HepG2 (cell line): ENCODE measurements around the gene TEKTIP1. TPM values are rescaled to one million over a fixed set of nuclear protein-coding genes. Genes with fewer than 3 reads are reported as not detected.

Experiments used
- ARHGAP35 ChIP-seq: sonication (generic); formaldehyde crosslinking; IDR thresholded peaks from 2 replicates; pipeline ENCODE4 v1.9.0; 2022; ENCODE audit warnings: mild to moderate bottlenecking, inconsistent platforms, moderate library complexity, missing genetic modification reagents, borderline replicate concordance
- EP300 ChIP-seq, 3 experiments: sonication (generic) in 1 of 3; formaldehyde crosslinking in 1 of 3; IDR thresholded peaks; 2 replicates each; pipeline versions ENCODE4 v1.5.1 to v1.6.1; 2011 to 2020; ENCODE audit warnings: low read depth in 2 of 3, low read length in 2 of 3, borderline replicate concordance in 1 of 3, improper control_type of control experiment in 1 of 3, mild to moderate bottlenecking in 1 of 3, missing genetic modification reagents in 1 of 3, moderate library complexity in 1 of 3
- JUNB ChIP-seq: sonication (generic); formaldehyde crosslinking; IDR thresholded peaks from 2 replicates; pipeline ENCODE4 v1.8.0; 2022; ENCODE audit warnings: missing genetic modification reagents, mild to moderate bottlenecking, borderline replicate concordance
- MAFK ChIP-seq, 2 experiments: IDR thresholded peaks in 1 of 2; conservative IDR thresholded peaks in 1 of 2; 2 replicates each; pipeline ENCODE4 v1.6.1; 2011; ENCODE audit warnings: improper control_type of control experiment in 2 of 2, low read length in 2 of 2
- NPAS2 ChIP-seq: sonication (generic); formaldehyde crosslinking; IDR thresholded peaks from 2 replicates; pipeline ENCODE4 v1.8.0; 2022; ENCODE audit warnings: mild to moderate bottlenecking, missing genetic modification reagents, borderline replicate concordance
- RORA ChIP-seq: sonication (generic); formaldehyde crosslinking; IDR thresholded peaks from 2 replicates; pipeline ENCODE4 v1.5.0; 2020; ENCODE audit warnings: mild to moderate bottlenecking, missing genetic modification reagents, moderate library complexity
- STAG1 ChIP-seq: sonication (generic); formaldehyde crosslinking; IDR thresholded peaks from 2 replicates; pipeline ENCODE4 v1.4.0; 2020; ENCODE audit warnings: missing genetic modification reagents
- ZNF160 ChIP-seq: sonication (generic); formaldehyde crosslinking; IDR thresholded peaks from 2 replicates; pipeline ENCODE4 v1.8.0; 2022; ENCODE audit warnings: mild to moderate bottlenecking, inconsistent platforms, missing genetic modification reagents
- polyA plus RNA-seq, 8 experiments: library from polyadenylated mRNA; depleted of rRNA in 3 of 8; stranded (reverse) in 7 of 8; unstranded in 1 of 8; fragments of >200 nt; fragmentation: Illumina TruSeq in 4 of 8; extraction: Trizol in 4 of 8; gene quantifications; 2 replicates each; pipeline versions ENCODE4 v1.2.1 to v1.2.3, GENCODE V29; 2011 to 2016; ENCODE audit warnings: low read depth in 4 of 8, missing spikeins in 1 of 8, mixed read lengths in 1 of 8; ENCODE audit not compliant: insufficient read depth in 1 of 8
- total RNA-seq, 5 experiments: library from RNA; depleted of rRNA; stranded (reverse); fragments of >200 nt; fragmentation: Illumina TruSeq; extraction: Trizol; gene quantifications; 2 replicates each; pipeline ENCODE4 v1.2.3, GENCODE V29; 2016; ENCODE audit warnings: low read depth in 1 of 5
- TF ChIP-seq, protein P1 (sequence below): sonication (generic); formaldehyde crosslinking; IDR thresholded peaks from 2 replicates; pipeline ENCODE4 v1.5.1; 2020; ENCODE audit warnings: missing genetic modification reagents, mild to moderate bottlenecking, borderline replicate concordance
- TF ChIP-seq, protein P2 (sequence below): sonication (generic); formaldehyde crosslinking; conservative IDR thresholded peaks from 2 replicates; pipeline ENCODE4 v1.4.0; 2020; ENCODE audit warnings: missing genetic modification reagents
- TF ChIP-seq, protein P3 (sequence below): sonication (generic); formaldehyde crosslinking; IDR thresholded peaks from 2 replicates; pipeline ENCODE4 v1.5.0; 2020; ENCODE audit warnings: mild to moderate bottlenecking, missing genetic modification reagents, borderline replicate concordance
- TF ChIP-seq, protein P4 (sequence below): sonication (generic); formaldehyde crosslinking; IDR thresholded peaks from 2 replicates; pipeline ENCODE4 v1.4.0; 2020; ENCODE audit warnings: missing genetic modification reagents, borderline replicate concordance
- TF ChIP-seq, protein P5 (sequence below): sonication (generic); formaldehyde crosslinking; IDR thresholded peaks from 2 replicates; pipeline ENCODE4 v1.5.1; 2020; ENCODE audit warnings: missing genetic modification reagents, mild to moderate bottlenecking, borderline replicate concordance

Gene TEKTIP1
- total and polyA plus RNA-seq, 2 of the 13 experiments (the other 11 are each of a cell fraction or from before 2014, with no cell fraction given) = not detected

- TF ChIP-seq, protein P1, sequence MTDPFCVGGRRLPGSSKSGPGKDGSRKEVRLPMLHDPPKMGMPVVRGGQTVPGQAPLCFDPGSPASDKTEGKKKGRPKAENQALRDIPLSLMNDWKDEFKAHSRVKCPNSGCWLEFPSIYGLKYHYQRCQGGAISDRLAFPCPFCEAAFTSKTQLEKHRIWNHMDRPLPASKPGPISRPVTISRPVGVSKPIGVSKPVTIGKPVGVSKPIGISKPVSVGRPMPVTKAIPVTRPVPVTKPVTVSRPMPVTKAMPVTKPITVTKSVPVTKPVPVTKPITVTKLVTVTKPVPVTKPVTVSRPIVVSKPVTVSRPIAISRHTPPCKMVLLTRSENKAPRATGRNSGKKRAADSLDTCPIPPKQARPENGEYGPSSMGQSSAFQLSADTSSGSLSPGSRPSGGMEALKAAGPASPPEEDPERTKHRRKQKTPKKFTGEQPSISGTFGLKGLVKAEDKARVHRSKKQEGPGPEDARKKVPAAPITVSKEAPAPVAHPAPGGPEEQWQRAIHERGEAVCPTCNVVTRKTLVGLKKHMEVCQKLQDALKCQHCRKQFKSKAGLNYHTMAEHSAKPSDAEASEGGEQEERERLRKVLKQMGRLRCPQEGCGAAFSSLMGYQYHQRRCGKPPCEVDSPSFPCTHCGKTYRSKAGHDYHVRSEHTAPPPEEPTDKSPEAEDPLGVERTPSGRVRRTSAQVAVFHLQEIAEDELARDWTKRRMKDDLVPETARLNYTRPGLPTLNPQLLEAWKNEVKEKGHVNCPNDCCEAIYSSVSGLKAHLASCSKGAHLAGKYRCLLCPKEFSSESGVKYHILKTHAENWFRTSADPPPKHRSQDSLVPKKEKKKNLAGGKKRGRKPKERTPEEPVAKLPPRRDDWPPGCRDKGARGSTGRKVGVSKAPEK (CRISPR knock-in tag) = no peak
- TF ChIP-seq, protein P2, sequence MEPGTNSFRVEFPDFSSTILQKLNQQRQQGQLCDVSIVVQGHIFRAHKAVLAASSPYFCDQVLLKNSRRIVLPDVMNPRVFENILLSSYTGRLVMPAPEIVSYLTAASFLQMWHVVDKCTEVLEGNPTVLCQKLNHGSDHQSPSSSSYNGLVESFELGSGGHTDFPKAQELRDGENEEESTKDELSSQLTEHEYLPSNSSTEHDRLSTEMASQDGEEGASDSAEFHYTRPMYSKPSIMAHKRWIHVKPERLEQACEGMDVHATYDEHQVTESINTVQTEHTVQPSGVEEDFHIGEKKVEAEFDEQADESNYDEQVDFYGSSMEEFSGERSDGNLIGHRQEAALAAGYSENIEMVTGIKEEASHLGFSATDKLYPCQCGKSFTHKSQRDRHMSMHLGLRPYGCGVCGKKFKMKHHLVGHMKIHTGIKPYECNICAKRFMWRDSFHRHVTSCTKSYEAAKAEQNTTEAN (CRISPR knock-in tag) = no peak
- TF ChIP-seq MAFK (conservative IDR thresholded peaks at IDR 0.05 in 1 of 2, IDR thresholded peaks at IDR 0.05 in 1 of 2; ENCODE audit: low read length in 2 of 2) = no peak
- no peak for TF ChIP-seq ZNF160 (CRISPR knock-in tag)
- TF ChIP-seq, protein P3, sequence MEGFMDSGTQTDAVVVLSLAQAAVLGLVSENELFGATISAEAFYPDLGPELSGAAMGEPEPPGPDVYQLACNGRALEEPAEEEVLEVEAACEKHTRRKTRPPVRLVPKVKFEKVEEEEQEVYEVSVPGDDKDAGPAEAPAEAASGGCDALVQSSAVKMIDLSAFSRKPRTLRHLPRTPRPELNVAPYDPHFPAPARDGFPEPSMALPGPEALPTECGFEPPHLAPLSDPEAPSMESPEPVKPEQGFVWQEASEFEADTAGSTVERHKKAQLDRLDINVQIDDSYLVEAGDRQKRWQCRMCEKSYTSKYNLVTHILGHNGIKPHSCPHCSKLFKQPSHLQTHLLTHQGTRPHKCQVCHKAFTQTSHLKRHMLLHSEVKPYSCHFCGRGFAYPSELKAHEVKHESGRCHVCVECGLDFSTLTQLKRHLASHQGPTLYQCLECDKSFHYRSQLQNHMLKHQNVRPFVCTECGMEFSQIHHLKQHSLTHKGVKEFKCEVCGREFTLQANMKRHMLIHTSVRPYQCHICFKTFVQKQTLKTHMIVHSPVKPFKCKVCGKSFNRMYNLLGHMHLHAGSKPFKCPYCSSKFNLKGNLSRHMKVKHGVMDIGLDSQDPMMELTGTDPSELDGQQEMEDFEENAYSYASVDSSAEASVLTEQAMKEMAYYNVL = peak; percentile 38; the same call in 1 of the 2 replicates
- no peak for TF ChIP-seq RORA (CRISPR knock-in tag)
- TF ChIP-seq, protein P4, sequence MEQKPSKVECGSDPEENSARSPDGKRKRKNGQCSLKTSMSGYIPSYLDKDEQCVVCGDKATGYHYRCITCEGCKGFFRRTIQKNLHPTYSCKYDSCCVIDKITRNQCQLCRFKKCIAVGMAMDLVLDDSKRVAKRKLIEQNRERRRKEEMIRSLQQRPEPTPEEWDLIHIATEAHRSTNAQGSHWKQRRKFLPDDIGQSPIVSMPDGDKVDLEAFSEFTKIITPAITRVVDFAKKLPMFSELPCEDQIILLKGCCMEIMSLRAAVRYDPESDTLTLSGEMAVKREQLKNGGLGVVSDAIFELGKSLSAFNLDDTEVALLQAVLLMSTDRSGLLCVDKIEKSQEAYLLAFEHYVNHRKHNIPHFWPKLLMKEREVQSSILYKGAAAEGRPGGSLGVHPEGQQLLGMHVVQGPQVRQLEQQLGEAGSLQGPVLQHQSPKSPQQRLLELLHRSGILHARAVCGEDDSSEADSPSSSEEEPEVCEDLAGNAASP = no peak
- no peak for TF ChIP-seq STAG1 (CRISPR knock-in tag)
- TF ChIP-seq ARHGAP35 = no peak
- no peak for TF ChIP-seq NPAS2 (CRISPR knock-in tag)
- no peak for TF ChIP-seq JUNB (CRISPR knock-in tag)
- TF ChIP-seq, protein P5, sequence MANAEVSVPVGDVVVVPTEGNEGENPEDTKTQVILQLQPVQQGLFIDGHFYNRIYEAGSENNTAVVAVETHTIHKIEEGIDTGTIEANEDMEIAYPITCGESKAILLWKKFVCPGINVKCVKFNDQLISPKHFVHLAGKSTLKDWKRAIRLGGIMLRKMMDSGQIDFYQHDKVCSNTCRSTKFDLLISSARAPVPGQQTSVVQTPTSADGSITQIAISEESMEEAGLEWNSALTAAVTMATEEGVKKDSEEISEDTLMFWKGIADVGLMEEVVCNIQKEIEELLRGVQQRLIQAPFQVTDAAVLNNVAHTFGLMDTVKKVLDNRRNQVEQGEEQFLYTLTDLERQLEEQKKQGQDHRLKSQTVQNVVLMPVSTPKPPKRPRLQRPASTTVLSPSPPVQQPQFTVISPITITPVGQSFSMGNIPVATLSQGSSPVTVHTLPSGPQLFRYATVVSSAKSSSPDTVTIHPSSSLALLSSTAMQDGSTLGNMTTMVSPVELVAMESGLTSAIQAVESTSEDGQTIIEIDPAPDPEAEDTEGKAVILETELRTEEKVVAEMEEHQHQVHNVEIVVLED = 0 out of 2 replicates have a peak, but pooled peaks have one; percentile 30
- TF ChIP-seq EP300 (IDR thresholded peaks at IDR 0.05; ENCODE audit: low read depth in 2 of 2, low read length in 2 of 2) = no peak
- peak; percentile 47; the same call in 1 of the 2 replicates for TF ChIP-seq EP300 (CRISPR knock-in tag; IDR thresholded peaks at IDR 0.05; ENCODE audit: borderline replicate concordance)
Observed at GRCh38 chr19:3507371-3508120, 31.4 kb upstream of the TEKTIP1 start (continued).
